Activated CD4-positive, alpha-beta T cell treated with anti-CD3 and anti-CD28 coated beads, Interleukin-2, amount 10 ng/mL, durations not matched to agents 7 days and 5 days (primary cell): ENCODE data around the gene PPRC1. TPM values are rescaled to one million over a fixed set of nuclear protein-coding genes. Genes with fewer than 3 reads are reported as not detected.
"Not testable (repeated sequence)": the region's sequence is repeated elsewhere in the genome, so short reads cannot be mapped to it uniquely, and the experiment has no call there.

Experiments
- CTCF ChIA-PET: fragments of 350-600 bp; sonication (Branson Sonifier 250); formaldehyde crosslinking; loops from one replicate; lab custom pipeline; 2021; ENCODE audit warnings: antibody characterized with exemption; lab: Charles Lee
- POLR2A ChIA-PET: fragments of 350-600 bp; sonication (Branson Sonifier 250); formaldehyde crosslinking; loops from one replicate; lab custom pipeline; 2021; ENCODE audit warnings: antibody characterized with exemption; lab: Charles Lee
- DNase-seq: peaks from one replicate; pipeline ENCODE4 v3.0.0-alpha.2; 2020
- H3K27ac Mint-ChIP-seq: one replicate; pipeline ENCODE4 v1.8.0; 2021; ENCODE audit warnings: mild to moderate bottlenecking, moderate library complexity, mixed read lengths
- H3K27me3 Mint-ChIP-seq: one replicate; pipeline ENCODE4 v1.8.0; 2021; ENCODE audit warnings: mixed read lengths
- H3K36me3 Mint-ChIP-seq: one replicate; pipeline ENCODE4 v1.8.0; 2021; ENCODE audit warnings: low read depth, mixed read lengths
- H3K4me1 Mint-ChIP-seq: one replicate; pipeline ENCODE4 v1.8.0; 2021; ENCODE audit warnings: mixed read lengths
- H3K4me3 Mint-ChIP-seq: one replicate; pipeline ENCODE4 v1.8.0; 2021; ENCODE audit warnings: mild to moderate bottlenecking, moderate library complexity, mixed read lengths
- H3K9me3 Mint-ChIP-seq: one replicate; pipeline ENCODE4 v1.8.0; 2021; ENCODE audit warnings: mixed read lengths
- total RNA-seq, 2 experiments: library from RNA; stranded (reverse); gene quantifications; one replicate each; pipeline ENCODE4 v1.2.3, GENCODE V29; 2021

The PPRC1 gene
- total RNA-seq, 2 experiments from 2014 or later = 47.7 to 49.4 TPM

DNA sequence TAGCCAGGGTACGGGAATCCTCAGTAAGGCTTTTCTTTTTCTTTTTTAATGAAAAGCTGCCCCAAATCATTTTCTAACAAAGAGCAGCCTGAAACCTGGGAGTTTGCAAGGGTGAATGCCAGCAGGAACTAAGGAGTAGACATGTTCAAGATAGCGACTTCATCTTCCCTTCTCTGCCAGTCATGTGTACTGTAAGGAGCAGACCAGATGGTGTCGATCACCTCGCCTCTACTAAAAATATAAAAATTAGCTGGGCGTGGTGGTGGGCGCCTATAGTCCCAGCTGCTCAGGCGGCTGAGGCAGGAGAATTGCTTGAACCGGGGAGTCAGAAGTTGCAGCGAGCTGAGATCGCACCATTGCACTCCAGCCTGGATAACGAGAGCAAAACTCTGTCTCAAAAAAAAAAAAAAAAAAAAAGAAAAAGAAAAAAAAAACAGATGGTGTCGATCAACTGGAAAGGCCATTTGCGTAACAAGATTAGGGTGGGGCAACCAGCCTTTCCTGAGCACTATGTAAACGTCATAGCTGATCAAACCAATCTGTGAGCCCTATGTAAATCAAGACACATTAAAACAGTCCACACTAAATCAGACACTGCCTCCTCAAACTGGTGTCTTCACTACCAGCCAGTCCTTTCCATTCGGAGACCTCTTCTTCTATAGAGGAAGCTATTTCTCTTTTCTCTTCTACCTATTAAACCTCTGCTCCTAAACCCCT lies 53.1 kb downstream of the PPRC1 start:
- Mint-ChIP-seq H3K36me3 (peaks cover 8% of the 10 kb centered on the region), H3K4me1 (peaks cover 18% of the 10 kb centered on the region), H3K4me3 (no peak overlapping the region), H3K27ac (no peak overlapping the region), H3K9me3 (peaks cover 14% of the 10 kb centered on the region), H3K27me3 (peaks cover 6% of the 10 kb centered on the region)
- ChIA-PET CTCF (interaction anchor here (1.0 to 2.8 kb wide), 3 partner anchors 14 to 44 kb away, joined by 3 to 9 read pairs (median 4); no protein-coding TSS in a partner anchor), POLR2A (no interaction called here)
- DNase-seq = no peak

DNA sequence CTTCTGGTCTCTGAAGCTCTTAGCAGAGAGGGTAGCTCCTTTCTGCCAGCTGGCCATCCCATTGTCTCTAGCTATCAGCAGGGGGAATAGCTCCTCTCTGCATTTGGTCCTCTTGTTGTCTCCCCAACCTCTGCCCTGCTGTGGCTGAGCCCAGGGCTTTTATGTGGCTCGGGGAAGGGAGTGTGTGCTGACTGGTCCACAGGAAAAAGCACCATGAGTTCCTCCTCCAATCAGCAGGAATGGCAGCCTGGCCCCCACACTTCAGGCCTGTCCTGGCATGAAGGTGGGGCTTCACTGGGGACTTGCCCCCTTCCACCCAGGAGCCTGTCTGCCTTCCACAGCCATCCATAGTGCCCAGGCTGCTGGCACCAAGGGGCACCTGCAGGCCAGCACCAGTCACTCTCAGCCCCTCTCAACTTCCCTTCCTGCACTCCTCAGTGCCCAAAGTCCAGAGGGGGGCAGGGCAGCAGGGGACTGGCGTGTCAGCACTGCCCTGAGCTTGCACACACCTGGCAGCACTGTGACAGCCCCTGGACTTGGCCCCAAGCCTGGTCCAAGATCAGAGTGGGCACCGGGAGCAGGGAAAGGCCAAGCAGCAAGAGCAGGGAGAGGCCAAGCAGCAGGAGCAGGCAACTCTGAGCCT lies 55.6 kb downstream of the PPRC1 start:
- Mint-ChIP-seq H3K27me3 (peaks cover 6% of the 10 kb centered on the region), H3K4me1 (peaks cover 20% of the 10 kb centered on the region), H3K4me3 (no peak overlapping the region), H3K36me3 (peaks cover 21% of the 10 kb centered on the region), H3K27ac (peak overlapping the region; percentile 99), H3K9me3 (peaks cover 34% of the 10 kb centered on the region)
- CTCF ChIA-PET = interaction anchor here (0.6 to 2.1 kb wide), 6 partner anchors 9 to 134 kb away, joined by 3 to 18 read pairs (median 5); no protein-coding TSS in a partner anchor
- no peak for DNase-seq
- POLR2A ChIA-PET = no interaction called here

DNA sequence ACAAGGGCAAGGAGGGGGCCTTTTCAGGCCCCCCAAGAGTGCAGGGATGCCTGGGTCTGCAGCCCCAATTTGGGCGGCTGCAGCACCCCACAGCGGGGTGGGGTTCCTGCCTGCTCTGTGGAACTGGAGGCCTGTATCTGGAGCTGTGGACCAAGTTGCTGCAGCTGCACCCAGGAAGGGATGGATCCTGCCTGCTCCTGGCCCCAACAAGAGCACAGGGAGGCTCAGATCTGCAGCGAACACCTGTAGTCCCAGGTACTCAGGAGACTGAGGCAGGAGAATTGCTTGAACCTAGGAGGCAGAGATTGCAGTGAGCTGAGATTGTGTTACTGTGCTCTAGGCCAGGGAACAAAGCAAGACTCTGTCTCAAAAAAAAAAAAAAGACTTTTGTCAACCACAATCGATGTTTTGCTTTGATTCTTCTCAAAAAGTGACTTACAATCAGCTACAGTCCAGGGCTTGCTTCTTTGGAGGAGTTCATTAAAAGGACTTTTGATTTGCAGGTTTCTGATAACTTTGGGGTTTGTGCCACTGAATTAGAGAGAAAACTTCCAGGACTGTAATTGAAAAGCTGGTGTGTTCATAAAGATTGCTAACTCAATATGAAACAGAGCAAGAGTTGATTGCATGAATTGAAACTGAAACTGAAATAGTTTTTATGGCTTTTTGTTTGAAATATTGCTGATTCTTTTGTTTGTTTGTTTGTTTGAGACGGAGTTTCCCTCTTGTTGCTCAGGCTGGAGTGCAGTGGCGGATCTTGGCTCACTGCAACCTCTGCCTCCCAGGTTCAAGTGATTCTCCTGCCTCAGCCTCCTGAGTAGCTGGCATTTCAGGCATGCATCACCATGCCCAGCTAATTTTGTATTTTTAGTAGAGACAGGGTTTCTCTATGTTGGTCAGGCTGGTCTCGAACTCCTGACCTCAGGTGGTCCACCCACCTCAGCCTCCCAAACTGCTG lies 56.4 kb downstream of the PPRC1 start:
- H3K36me3 Mint-ChIP-seq = peaks cover 23% of the 10 kb centered on the region
- DNase-seq = peak; percentile 37
- H3K4me3 Mint-ChIP-seq = peak overlapping the region; percentile 42
- peak overlapping the region; percentile 99 for H3K27ac Mint-ChIP-seq
- POLR2A ChIA-PET = interaction anchor here (0.7 kb wide), 3 partner anchors 234 to 1003 kb away, joined by 3 to 5 read pairs (median 5); partner anchors contain the start of gene NPM3
- peaks cover 21% of the 10 kb centered on the region for H3K4me1 Mint-ChIP-seq
- H3K27me3 Mint-ChIP-seq = not testable (repeated sequence)
- H3K9me3 Mint-ChIP-seq = peaks cover 35% of the 10 kb centered on the region
- CTCF ChIA-PET = interaction anchor here (0.6 to 2.1 kb wide), 6 partner anchors 11 to 102 kb away, joined by 3 to 18 read pairs (median 3); no protein-coding TSS in a partner anchor

DNA sequence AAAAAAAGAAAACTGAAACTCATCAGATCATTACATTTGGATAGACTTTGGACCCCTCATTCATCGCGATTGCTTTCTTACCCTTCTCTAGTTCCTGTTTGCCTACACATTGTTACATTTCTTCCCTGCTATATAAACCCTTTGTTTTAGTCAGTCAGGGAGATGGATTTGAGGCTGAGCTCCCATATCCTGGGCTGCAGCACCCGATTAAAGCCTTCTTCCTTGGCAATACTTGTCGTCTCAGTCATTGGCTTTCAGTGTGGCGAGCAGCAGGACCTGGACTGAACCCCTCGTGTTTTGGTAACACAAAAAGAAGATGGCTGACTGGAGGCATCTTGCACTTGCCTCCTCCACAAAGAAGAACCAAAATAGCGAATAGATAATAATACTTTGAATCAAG lies 59.1 kb downstream of the PPRC1 start:
- H3K36me3 Mint-ChIP-seq = peaks cover 19% of the 10 kb centered on the region
- no peak for DNase-seq
- H3K4me3 Mint-ChIP-seq = no peak overlapping the region
- H3K27ac Mint-ChIP-seq = no peak overlapping the region
- peaks cover 2% of the 10 kb centered on the region for H3K27me3 Mint-ChIP-seq
- peaks cover 21% of the 10 kb centered on the region for H3K4me1 Mint-ChIP-seq
- peaks cover 21% of the 10 kb centered on the region for H3K9me3 Mint-ChIP-seq
- POLR2A ChIA-PET = no interaction called here
- CTCF ChIA-PET = interaction anchor here (2.8 kb wide), 1 partner anchor 23 kb away, joined by 9 read pairs; no protein-coding TSS in a partner anchor

DNA sequence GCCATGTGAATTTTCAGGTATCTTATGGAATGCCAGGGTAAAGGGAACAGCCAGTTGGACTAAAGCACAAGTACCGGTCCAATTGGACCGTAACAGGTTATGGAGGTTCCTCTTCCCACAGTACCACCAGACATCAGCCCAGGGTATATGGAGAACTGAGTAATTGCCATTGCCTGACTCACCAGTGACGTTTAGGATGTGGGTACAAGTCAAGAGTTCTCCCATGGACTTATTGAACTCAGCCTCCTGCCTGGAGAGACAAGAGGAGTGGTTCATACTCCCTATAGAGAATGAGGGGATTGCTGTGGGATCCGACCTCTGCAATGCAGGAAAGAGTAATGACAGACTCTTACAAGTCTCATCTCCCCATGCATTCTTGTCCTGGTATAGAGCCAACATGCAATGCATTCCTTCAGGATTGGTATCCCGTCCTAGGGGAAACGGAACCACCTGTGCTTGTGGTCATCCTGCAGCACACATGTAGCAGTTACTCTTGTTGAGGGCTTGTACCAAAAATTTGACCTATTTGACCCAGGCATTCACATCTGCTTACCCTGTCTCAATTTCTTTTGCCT lies 62.5 kb downstream of the PPRC1 start:
- peaks cover 23% of the 10 kb centered on the region for H3K9me3 Mint-ChIP-seq
- no peak overlapping the region for H3K27ac Mint-ChIP-seq
- ChIA-PET POLR2A (no interaction called here), CTCF (no interaction called here)
- peaks cover 3% of the 10 kb centered on the region for H3K4me1 Mint-ChIP-seq
- no peak for DNase-seq
- H3K27me3 Mint-ChIP-seq = peaks cover 3% of the 10 kb centered on the region
- no peak overlapping the region for H3K4me3 Mint-ChIP-seq
- peaks cover 14% of the 10 kb centered on the region for H3K36me3 Mint-ChIP-seq

DNA sequence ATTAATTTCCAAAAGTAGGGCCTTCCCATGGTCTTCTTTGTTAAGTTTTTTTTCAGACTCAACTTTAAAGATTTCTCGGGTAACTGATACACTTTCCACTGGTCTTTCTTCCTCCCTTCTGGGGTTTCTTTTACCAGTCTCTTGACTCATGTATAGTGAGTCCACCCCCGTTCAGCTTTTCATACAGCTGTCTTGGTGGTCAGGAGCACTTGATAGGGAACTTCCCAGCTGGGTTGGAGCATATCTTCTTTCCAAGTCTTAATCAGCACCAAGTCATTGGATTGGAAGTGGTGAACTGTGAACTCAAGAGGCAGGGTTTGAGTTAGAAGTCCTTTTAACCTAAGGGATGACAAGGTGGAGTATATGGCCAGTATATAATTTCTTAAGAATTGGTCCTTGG lies 64.1 kb downstream of the PPRC1 start:
- no peak for DNase-seq
- CTCF ChIA-PET = no interaction called here
- Mint-ChIP-seq H3K27me3 (peaks cover 3% of the 10 kb centered on the region), H3K36me3 (peaks cover 7% of the 10 kb centered on the region), H3K27ac (no peak overlapping the region), H3K4me3 (no peak overlapping the region), H3K4me1 (peaks cover 3% of the 10 kb centered on the region), H3K9me3 (peaks cover 17% of the 10 kb centered on the region)
- POLR2A ChIA-PET = no interaction called here

DNA sequence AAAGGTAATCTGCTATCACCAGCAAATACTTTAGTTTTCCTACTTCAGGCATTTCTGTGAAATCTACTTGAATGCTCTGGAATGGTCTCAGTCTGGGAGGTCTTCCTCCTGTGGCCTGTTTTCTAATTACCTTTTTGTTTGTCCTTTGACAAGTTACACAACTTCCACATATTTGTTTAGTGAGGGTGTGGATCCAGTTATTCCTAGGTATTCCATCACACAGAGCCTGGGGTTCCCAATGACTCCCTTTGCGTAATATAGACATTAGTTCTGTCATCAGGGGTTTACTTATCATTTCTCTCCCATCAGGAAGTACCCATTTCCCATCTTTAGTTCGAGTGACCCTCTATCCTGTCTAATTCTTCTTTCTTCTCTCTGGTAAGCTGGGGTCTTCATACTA lies 65.2 kb downstream of the PPRC1 start:
- POLR2A ChIA-PET = no interaction called here
- Mint-ChIP-seq H3K27me3 (peaks cover 6% of the 10 kb centered on the region), H3K36me3 (peaks cover 6% of the 10 kb centered on the region), H3K4me3 (no peak overlapping the region), H3K4me1 (peaks cover 9% of the 10 kb centered on the region), H3K27ac (no peak overlapping the region), H3K9me3 (peaks cover 13% of the 10 kb centered on the region)
- no peak for DNase-seq
- CTCF ChIA-PET = interaction anchor here (1.1 to 1.5 kb wide), 2 partner anchors 10 to 29 kb away, joined by 5 read pairs; no protein-coding TSS in a partner anchor

Other genes starting within 250 kb of the PPRC1 start
- gene ARMH3, start 76.9 kb upstream of the PPRC1 start, total RNA-seq = 10 to 100 TPM; 22.1 to 23.6 TPM
- 10 to 100 TPM; 18.3 to 25.3 TPM for gene HPS6, start 67.7 kb upstream of the PPRC1 start, total RNA-seq
- gene LDB1, start 12.7 kb upstream of the PPRC1 start, total RNA-seq = 100 to 1,000 TPM in 1 of 2 experiments, 10 to 100 TPM in 1; 96.2 to 105 TPM
- gene NOLC1, start 19.3 kb downstream of the PPRC1 start, total RNA-seq = 10 to 100 TPM; 80.5 to 81.3 TPM
- gene ELOVL3, start 93.3 kb downstream of the PPRC1 start, total RNA-seq = not detected
- not detected for gene PITX3, start 108.5 kb downstream of the PPRC1 start, total RNA-seq
- gene GBF1, start 112.5 kb downstream of the PPRC1 start, total RNA-seq = 10 to 100 TPM; 42.4 to 44.6 TPM